ENCODE results near the gene NEURL3.

DNA sequence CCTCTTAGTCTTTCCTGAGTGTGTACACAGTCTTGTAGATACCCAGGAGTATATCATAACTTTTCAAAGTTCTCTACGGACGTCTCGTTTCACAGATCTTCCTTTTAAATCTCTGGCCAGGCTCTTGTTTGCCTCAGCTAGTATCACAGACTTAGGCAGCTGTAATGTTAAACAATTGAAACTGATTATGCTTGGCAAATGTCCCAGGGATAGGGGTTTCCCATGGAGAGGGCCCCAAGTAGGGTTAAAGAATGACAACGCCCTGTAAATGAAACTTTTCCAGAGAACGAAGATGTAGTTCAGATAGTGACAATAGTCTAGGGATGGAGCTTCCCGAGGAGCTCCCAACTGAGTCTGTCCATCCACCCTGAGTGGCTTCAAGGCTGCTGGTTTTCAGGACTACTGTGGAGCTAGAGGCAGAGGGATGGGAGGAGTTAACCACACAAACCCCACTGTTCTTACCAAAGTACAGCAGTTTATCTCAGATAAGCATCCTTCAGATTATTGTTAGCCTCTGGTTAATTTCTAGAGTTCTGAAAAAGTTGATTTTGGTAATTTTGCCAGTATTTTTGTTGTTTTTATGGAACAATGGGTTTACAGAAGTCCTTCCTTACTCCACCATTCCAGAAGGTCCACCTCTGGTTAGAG lies 9.1 kb downstream of the NEURL3 start:
- TF ChIP-seq POLR2A (IDR thresholded peaks at IDR 0.05) (no peak), POLR2AphosphoS5 (IDR thresholded peaks at IDR 0.05) (no peak)

Measured in prostate gland (tissue), 1 donor.